GM11168 (cell line): ENCODE results near the gene NUP93.

Source experiments
- in situ Hi-C: fragments of 300-500 bp; cut with MboI; formaldehyde crosslinking; loops from one replicate; pipeline ENCODE4 v1.12.0; 2022; ENCODE audit warnings: low sequenced_read_pairs; ENCODE audit not compliant: unreplicated experiment

NUP93 gene

GRCh38 chr16:56838622-56839337 lies 108.9 kb downstream of the NUP93 start:
- in situ Hi-C loops, result no loop called here

DNA sequence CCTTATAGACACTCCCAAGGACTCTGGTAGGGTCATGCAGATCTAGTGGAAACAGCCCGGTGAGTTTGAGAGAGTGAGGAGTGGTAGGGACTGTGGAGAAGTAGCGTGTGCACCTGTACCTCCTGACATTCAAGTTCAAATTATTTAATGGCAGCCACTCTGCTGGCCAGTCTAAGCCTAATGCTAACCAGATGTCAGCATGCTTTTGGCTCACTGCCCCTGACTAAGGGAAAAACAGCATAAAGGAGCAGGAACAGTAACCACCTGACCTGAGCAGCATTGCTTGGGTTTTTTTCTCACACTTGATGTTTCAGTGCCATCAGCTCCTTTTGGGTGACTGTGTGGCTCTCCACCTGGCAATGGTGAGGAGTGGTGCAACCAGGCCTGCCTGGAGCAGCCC lies 111.3 kb downstream of the NUP93 start:
- in situ Hi-C loops, result no loop called here

- in situ Hi-C loops, result no loop called here
Measured at GRCh38 chr16:56841659-56842058, 111.7 kb downstream of the NUP93 start.

DNA sequence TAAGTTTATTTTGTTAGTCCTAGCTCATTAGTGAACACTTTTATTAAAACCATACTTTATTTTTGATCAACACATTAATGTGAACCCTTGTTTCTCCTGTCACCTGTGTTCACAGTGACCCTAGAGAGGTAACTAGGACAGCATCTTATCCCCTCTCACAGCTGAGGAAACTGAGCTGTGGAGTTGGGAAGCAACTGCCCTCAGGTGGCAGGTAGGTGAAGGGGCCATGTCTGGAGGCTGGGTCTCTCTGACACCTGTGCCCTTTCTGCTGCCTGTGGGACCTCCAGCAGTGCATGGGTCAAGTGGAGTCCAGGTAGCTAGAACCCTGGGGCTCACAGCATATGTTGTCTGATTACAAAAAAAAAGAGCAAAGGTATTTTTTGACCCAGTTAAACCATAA lies 112.2 kb downstream of the NUP93 start:
- in situ Hi-C loops, result no loop called here

DNA sequence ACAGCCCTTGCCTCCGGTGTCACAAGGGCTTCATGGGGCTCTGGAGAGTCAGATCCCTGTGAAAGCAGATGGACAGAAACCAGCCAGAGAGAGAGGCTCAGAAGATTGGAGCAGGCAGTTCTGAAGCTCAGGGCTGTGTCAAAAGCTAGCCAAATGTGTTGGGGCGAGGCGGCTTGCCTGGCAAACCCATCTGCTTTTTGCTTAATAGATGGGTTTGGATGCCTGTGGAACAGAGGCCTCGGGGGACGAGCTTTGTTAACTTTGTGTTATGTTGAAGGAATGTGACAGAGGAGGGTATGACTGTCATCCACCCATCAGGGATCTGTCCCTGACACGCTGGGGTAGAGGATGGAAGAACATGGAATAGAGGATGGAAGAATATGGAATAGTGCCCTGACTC lies 114.1 kb downstream of the NUP93 start:
- in situ Hi-C loops, result no loop called here

DNA sequence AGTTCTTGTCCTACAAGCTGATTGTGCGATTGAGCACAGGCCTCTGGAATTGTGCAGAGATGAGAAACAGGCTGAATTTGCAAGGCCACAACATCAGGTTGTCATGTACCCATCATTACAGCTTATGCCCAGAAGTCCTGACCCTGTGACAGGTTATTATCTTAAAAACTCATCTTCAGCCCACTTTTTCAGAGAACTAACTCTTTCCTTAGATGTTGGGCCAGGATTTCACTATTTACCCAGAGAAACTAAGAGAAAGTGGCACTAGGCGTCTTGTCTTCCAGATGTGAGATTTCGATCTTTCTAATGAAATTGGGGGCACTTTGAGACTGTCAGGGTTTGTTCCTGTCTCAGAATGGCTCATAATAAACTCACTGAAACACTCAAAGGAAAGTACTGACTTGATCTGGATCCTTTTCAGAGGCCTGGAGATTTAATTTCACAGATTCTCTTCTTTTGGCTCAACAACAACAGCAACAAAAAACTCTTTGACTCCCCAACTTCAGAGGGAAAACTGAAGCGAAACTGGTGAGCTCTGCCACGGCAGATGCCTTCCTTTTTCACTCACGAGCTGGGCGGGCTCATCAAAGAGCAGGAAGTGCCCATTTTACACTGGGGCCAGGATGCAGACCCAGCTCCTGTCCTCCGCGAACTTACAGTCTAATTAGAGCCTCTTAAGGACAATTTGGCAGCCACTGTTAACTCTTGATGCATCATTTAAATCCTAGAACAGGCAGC lies 117.4 kb downstream of the NUP93 start:
- in situ Hi-C loops, result no loop called here

DNA sequence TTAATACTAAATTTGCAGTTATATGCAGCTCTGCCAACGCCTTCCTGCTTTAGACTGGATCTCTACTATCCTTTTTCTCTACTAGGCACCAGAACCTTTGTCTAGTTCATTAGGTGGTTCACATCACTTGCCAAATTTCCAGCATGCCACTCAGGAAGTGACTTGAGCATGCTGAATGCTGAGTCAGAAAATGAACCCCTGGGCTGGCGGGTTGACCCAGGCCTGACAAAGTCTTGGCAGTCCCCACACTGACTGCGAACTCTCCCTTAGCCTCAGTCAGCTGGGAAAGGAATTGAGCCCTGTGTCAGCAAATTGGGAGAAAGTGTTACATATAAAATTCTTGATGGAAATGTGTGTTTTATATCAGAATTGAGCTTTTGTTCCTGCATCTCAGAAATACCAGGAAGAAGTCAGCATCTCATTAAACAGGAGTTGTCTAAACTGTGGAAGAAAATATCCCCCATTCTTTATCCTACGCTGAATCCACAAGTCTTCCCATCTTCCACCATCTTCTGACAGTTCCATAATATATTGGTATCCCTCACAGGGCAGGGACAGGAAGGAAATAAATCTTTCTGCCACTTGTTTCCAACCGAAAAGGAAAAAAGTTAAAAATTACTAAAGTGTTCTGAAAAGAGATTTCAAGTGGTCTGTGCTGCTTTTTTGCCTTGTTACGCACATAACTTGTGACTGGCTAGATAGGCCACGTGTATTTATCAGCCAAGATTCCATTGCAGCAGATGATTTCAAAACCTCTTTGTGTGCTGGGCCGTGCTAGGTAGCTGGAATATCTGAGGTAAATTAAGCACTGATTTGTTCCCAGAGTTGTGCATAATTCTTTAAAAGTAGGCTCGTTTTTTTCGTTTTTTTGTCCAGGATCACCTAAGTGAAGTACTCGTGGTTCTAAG lies 118.4 kb downstream of the NUP93 start:
- in situ Hi-C loops, result no loop called here

DNA sequence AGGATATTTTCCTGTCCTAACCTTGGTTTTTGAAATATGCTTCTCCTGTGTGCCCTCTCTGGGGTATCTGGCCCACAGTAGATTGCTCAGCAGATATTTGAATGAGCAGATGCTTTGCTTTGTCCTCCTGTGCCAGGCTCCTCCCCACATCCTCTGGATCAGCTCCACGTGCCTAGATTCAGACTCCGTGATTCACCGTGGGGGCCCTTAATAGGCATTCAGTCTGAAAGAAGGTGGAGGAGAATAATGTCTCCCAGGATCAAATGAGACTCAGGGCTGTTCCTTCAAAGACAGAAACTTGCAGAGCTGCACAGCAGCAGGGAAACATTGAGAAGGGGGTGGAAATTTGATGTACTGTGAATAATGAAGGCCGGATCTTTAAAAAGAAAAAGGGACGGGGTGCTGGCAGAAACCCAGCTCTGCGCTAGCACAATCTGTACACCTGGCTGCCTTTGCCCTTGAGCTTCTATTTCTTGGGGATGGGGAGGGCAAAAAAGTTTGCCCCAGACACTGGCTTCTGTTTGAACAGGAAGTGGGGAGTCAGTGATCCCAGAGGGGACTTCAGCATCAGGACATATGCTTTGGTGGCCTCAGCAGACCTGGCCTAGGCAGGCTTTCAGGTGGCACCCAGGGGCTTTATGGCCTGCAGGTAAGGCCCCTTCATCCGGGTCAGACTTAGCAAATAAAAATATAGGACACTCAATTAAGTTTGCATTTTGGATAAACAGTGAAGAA lies 119.2 kb downstream of the NUP93 start:
- in situ Hi-C loops, result no loop called here

GRCh38 chr16:56849690-56850680 lies 120.1 kb downstream of the NUP93 start:
- in situ Hi-C loops, result no loop called here

- in situ Hi-C loops, result no loop called here
Measured at GRCh38 chr16:56851671-56852400, 121.9 kb downstream of the NUP93 start.

DNA sequence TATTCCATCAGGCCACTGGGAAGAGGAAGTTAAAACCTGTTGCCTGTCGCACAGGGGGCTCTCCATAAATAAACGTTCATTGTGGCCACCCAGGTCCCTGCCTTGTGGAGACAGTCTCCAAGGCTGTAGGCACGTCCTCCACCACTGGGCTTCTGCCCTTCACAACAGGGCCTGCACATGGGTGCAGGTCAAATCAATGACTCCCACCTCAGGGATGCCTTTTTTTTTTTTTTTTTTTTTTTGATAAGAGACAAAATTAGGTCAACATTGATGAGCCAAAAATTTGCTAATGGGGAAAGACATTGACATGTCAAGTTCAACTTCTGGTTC lies 122.4 kb downstream of the NUP93 start:
- in situ Hi-C loops, result no loop called here

DNA sequence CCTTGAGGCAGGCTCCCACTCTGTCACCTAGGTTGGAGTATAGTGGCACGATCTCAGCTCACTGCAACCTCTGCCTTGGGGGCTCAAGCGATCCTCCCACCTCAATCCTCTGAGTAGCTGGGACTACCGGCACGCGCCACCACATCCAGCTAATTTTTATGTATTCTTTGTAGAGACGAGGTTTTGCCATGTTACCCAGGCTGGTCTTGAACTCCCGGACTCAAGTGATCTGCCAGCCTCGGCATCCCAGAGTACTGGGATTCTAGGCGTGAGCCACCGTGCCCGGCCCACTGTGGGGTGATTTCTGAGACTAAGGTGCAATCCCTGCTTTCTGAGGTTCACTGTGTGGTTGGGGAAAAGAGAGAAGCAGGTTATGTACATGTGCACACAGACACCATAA lies 123.0 kb downstream of the NUP93 start:
- in situ Hi-C loops, result no loop called here

- in situ Hi-C loops, result no loop called here
Measured at GRCh38 chr16:56855201-56855600, 125.3 kb downstream of the NUP93 start.

GRCh38 chr16:56855946-56856345 lies 126.0 kb downstream of the NUP93 start:
- in situ Hi-C loops, result no loop called here

GRCh38 chr16:56856876-56857447 lies 127.0 kb downstream of the NUP93 start:
- in situ Hi-C loops, result no loop called here

GRCh38 chr16:56858374-56858773 lies 128.4 kb downstream of the NUP93 start:
- in situ Hi-C loops, result no loop called here

DNA sequence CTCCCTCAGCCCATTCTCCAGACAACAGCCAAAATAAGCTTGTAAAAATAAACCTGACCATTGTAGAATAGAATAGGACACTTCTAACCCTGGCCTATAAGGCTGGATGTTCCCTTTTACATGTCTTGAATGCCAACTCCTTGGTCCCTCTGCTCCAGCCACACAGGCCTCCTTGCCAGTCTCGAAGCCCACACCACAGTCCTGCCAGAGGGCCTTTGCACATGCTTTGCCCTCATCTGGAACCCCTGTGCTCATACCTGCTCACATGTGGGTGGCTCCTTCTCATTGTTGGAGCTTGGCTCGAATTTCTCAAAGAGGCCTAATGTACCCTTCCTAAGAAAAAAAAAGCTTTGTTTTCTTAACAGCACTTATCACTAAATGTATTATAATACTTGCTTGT lies 129.7 kb downstream of the NUP93 start:
- in situ Hi-C loops, result loop anchor here (10.0 kb wide), 1 partner anchor 185 kb away; no protein-coding TSS in a partner anchor
